A673 (cell line): ENCODE results near the gene SYNGR3.

ENCODE experiments used
- EZH2 ChIP-seq: fragments of 200-600 bp; sonication (generic); IDR thresholded peaks from 2 replicates; pipeline ENCODE4 v1.6.1; 2017; ENCODE audit warnings: borderline replicate concordance, low read depth, mild to moderate bottlenecking, mixed read lengths, antibody characterized with exemption, low read length; ENCODE audit not compliant: poor library complexity, severe bottlenecking
- TF ChIP-seq, protein P1 (sequence below): fragments of 300-800, 200-600 bp; sonication (generic); conservative IDR thresholded peaks from 2 replicates; pipeline ENCODE4 v1.5.1; 2017; ENCODE audit warnings: low read depth, mild to moderate bottlenecking, antibody characterized with exemption, low read length, moderate library complexity, mixed read lengths

GRCh38 chr16:2024032-2024420, 34.3 kb downstream of the SYNGR3 start:
- TF ChIP-seq, protein P1, sequence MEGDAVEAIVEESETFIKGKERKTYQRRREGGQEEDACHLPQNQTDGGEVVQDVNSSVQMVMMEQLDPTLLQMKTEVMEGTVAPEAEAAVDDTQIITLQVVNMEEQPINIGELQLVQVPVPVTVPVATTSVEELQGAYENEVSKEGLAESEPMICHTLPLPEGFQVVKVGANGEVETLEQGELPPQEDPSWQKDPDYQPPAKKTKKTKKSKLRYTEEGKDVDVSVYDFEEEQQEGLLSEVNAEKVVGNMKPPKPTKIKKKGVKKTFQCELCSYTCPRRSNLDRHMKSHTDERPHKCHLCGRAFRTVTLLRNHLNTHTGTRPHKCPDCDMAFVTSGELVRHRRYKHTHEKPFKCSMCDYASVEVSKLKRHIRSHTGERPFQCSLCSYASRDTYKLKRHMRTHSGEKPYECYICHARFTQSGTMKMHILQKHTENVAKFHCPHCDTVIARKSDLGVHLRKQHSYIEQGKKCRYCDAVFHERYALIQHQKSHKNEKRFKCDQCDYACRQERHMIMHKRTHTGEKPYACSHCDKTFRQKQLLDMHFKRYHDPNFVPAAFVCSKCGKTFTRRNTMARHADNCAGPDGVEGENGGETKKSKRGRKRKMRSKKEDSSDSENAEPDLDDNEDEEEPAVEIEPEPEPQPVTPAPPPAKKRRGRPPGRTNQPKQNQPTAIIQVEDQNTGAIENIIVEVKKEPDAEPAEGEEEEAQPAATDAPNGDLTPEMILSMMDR, result no peak
- TF ChIP-seq EZH2, result no peak
